ENCODE data around the gene CXorf51A. TPM values are rescaled to one million over a fixed set of nuclear protein-coding genes. Genes with fewer than 3 reads are reported as not detected.
"Not testable (repeated sequence)": the region's sequence is repeated elsewhere in the genome, so short reads cannot be mapped to it uniquely, and the experiment has no call there.

CXorf51A gene
- total RNA-seq (not detected), polyA plus RNA-seq (not detected)

DNA sequence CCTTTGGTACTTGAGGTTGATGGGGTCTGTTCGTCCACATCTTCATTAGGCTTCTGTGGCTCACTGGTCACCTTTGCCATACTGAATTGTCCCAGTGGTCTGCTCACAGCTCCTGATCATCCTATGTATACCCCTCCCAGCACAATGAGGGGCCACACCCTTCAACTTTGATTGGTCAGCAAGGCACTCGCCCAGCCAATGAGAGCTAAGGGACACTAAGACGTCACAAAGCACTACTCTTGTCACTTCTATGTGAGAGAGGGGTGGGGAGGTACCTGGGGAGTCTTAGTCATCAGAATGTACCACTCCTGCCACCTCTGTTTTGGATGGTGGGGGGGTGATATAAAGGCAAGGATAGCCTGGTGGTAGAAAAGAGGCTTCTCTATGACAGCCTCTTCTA is at the start of gene CXorf51A:
CXorf51A (minus strand) TSS at position 101 of the 400 bp plus-strand sequence; CDS start at position 80, 21 bp downstream.
- CTCF ChIA-PET; H3K4me1 Mint-ChIP-seq; H3K27me3 Mint-ChIP-seq; DNase-seq; H3K9me3 Mint-ChIP-seq; H3K36me3 Mint-ChIP-seq; H3K4me1 ChIP-seq (ENCODE audit: insufficient read depth, low read length); H3K4me3 Mint-ChIP-seq; H3K27ac ChIP-seq (ENCODE audit: low read depth, low read length); H3K27ac Mint-ChIP-seq; H3K4me3 ChIP-seq (ENCODE audit: low read length); H3K36me3 ChIP-seq (ENCODE audit: insufficient read depth, low read length); POLR2A ChIA-PET; H3K9me3 ChIP-seq (ENCODE audit: low read length); H3K27me3 ChIP-seq (ENCODE audit: insufficient read depth, low read length, poor library complexity, severe bottlenecking): not testable (repeated sequence)

- no peak for DNase-seq
- no peaks in the 10 kb centered on the region for H3K27me3 Mint-ChIP-seq
- Histone ChIP-seq H3K9me3 (ENCODE audit: low read length) (no peaks in the 10 kb centered on the region), H3K4me3 (ENCODE audit: low read length) (no peak overlapping the region), H3K27me3 (ENCODE audit: insufficient read depth, low read length, poor library complexity, severe bottlenecking) (no peaks in the 10 kb centered on the region), H3K27ac (ENCODE audit: low read depth, low read length) (no peak overlapping the region), H3K36me3 (ENCODE audit: insufficient read depth, low read length) (no peaks in the 10 kb centered on the region), H3K4me1 (ENCODE audit: insufficient read depth, low read length) (no peaks in the 10 kb centered on the region)
- no peaks in the 10 kb centered on the region for H3K36me3 Mint-ChIP-seq
- H3K9me3 Mint-ChIP-seq = peaks cover 0 to 11% (median 0%) of the 10 kb centered on the region in 5 donors
- H3K4me3 Mint-ChIP-seq = no peak overlapping the region
- no peaks in the 10 kb centered on the region for H3K4me1 Mint-ChIP-seq
- no peak overlapping the region for H3K27ac Mint-ChIP-seq
- ChIA-PET CTCF (no interaction called here), POLR2A (no interaction called here)
Observed at GRCh38 chrX:146863566-146863965, 49.0 kb upstream of the CXorf51A start.

GRCh38 chrX:146854281-146854680 is 39.7 kb upstream of the CXorf51A start:
- Mint-ChIP-seq H3K27ac (no peak overlapping the region), H3K4me3 (no peak overlapping the region), H3K9me3 (peaks cover 0 to 3% (median 0%) of the 10 kb centered on the region in 5 donors), H3K4me1 (no peaks in the 10 kb centered on the region), H3K27me3 (peaks cover 0 to 1% of the 10 kb centered on the region in 2 donors), H3K36me3 (no peaks in the 10 kb centered on the region)
- no peaks in the 10 kb centered on the region for H3K36me3 ChIP-seq (ENCODE audit: insufficient read depth, low read length)
- POLR2A ChIA-PET = no interaction called here
- no peaks in the 10 kb centered on the region for H3K27me3 ChIP-seq (ENCODE audit: insufficient read depth, low read length, poor library complexity, severe bottlenecking)
- H3K27ac ChIP-seq (ENCODE audit: low read depth, low read length) = no peak overlapping the region
- no peak for DNase-seq
- no peaks in the 10 kb centered on the region for H3K9me3 ChIP-seq (ENCODE audit: low read length)
- H3K4me1 ChIP-seq (ENCODE audit: insufficient read depth, low read length) = no peaks in the 10 kb centered on the region
- H3K4me3 ChIP-seq (ENCODE audit: low read length) = no peak overlapping the region
- CTCF ChIA-PET = no interaction called here

- Mint-ChIP-seq H3K4me1 (no peaks in the 10 kb centered on the region), H3K27ac (no peak overlapping the region), H3K9me3 (peaks cover 0 to 5% (median 0%) of the 10 kb centered on the region in 5 donors), H3K36me3 (no peaks in the 10 kb centered on the region), H3K4me3 (no peak overlapping the region), H3K27me3 (no peaks in the 10 kb centered on the region)
- no peak overlapping the region for H3K4me3 ChIP-seq (ENCODE audit: low read length)
- no peaks in the 10 kb centered on the region for H3K27me3 ChIP-seq (ENCODE audit: insufficient read depth, low read length, poor library complexity, severe bottlenecking)
- ChIA-PET CTCF (no interaction called here), POLR2A (no interaction called here)
- no peak overlapping the region for H3K27ac ChIP-seq (ENCODE audit: low read depth, low read length)
- no peaks in the 10 kb centered on the region for H3K36me3 ChIP-seq (ENCODE audit: insufficient read depth, low read length)
- no peaks in the 10 kb centered on the region for H3K9me3 ChIP-seq (ENCODE audit: low read length)
- DNase-seq = no peak
- no peaks in the 10 kb centered on the region for H3K4me1 ChIP-seq (ENCODE audit: insufficient read depth, low read length)
Observed at GRCh38 chrX:146831994-146832393, 17.4 kb upstream of the CXorf51A start.

DNA sequence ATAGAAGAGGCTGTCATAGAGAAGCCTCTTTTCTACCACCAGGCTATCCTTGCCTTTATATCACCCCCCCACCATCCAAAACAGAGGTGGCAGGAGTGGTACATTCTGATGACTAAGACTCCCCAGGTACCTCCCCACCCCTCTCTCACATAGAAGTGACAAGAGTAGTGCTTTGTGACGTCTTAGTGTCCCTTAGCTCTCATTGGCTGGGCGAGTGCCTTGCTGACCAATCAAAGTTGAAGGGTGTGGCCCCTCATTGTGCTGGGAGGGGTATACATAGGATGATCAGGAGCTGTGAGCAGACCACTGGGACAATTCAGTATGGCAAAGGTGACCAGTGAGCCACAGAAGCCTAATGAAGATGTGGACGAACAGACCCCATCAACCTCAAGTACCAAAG is 5.1 kb downstream of the CXorf51A start, which contains the start of gene CXorf51B:
CXorf51B (plus strand) TSS at position 301 of the 400 bp plus-strand sequence; CDS start at position 322, 21 bp downstream.
- H3K4me1 Mint-ChIP-seq; H3K4me1 ChIP-seq (ENCODE audit: insufficient read depth, low read length); H3K9me3 ChIP-seq (ENCODE audit: low read length); H3K27me3 Mint-ChIP-seq; H3K27me3 ChIP-seq (ENCODE audit: insufficient read depth, low read length, poor library complexity, severe bottlenecking); CTCF ChIA-PET; H3K36me3 Mint-ChIP-seq; H3K9me3 Mint-ChIP-seq; H3K27ac Mint-ChIP-seq; POLR2A ChIA-PET; H3K27ac ChIP-seq (ENCODE audit: low read depth, low read length); H3K4me3 Mint-ChIP-seq; DNase-seq; H3K36me3 ChIP-seq (ENCODE audit: insufficient read depth, low read length); H3K4me3 ChIP-seq (ENCODE audit: low read length): not testable (repeated sequence)

Other genes with a start within 250 kb of the CXorf51A start
- gene CXorf51B, start 5.0 kb downstream of the CXorf51A start, total RNA-seq = not detected
- not detected for gene CXorf51B, start 5.0 kb downstream of the CXorf51A start, polyA plus RNA-seq